ENCODE results near the gene SLC43A2.

The SLC43A2 gene

GRCh38 chr17:1560858-1561355, 67.7 kb downstream of the SLC43A2 start:
- DNase-seq = no peak

DNA sequence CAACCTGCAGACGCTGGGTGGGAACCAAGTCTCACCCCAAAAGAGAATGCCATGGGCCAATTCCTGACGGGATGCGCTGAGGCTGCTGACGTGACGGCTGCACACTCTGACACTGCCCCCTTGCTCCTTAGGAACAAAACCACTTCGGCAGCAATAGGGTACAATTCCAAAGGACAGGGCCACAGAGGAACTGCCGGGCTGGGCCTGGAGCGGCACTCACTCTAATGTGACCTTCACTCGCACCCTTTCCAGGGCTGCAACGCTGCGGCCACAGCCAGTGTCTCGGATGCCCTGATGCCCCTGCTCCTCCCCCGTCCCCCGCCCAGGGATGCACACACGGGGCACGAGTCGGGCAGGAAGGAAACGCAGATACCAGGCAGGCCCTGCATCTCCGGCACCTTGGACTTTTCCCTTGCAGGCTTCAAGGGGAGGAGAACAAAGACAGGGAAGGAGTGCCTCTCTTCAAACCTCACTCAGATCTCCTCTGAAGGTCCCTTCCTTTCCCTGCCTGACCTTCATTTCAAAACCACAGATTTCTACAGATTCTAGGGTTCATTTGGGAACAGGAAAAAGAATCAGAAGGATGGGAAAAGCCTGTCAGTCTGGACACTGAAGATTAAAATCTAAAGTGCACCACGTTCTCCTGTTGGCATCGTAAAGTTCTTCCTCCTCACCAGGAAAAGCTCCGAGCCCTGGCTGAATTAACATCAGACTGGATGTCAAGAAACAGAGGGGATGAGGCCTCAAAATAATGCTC, 68.4 kb downstream of the SLC43A2 start:
- DNase-seq = no peak

GRCh38 chr17:1559047-1560043, 69.3 kb downstream of the SLC43A2 start:
- no peak for DNase-seq

GRCh38 chr17:1558401-1558800, 70.2 kb downstream of the SLC43A2 start:
- no peak for DNase-seq

DNA sequence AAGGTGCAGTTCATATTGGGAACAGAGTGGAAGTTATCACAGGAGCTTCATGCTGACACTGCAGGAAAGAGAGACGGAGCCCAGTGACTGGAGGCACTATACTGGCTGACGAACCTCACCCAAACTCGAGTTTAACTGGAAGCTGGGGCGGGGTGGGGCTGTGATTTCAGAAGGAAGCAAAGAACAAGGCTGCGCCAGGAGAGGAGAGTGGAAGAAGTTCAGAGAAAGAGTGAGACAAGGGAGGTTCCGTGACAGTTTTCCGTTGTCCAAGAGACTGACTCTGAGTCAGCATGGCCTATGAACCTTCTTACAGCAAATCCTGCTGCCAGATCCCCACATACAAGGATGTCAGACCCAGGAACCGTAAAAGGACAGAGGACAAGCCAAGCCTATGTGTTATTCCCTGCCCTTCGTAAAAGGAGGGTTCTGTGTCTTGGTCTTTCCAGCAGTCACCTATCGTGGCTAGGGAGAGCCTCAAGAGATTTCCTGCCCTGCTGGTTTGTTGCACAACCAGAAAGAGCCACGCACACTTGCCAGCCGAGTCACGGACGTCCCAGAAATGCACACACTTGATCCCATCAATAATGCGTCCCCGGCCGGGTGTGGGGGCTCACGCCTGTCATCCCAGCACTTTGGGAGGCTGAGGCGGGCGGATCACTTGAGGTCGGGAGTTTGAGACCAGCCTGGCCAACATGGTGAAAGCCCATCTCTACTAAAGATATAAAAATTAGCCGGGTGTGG, 71.1 kb downstream of the SLC43A2 start:
- no peak for DNase-seq

DNA sequence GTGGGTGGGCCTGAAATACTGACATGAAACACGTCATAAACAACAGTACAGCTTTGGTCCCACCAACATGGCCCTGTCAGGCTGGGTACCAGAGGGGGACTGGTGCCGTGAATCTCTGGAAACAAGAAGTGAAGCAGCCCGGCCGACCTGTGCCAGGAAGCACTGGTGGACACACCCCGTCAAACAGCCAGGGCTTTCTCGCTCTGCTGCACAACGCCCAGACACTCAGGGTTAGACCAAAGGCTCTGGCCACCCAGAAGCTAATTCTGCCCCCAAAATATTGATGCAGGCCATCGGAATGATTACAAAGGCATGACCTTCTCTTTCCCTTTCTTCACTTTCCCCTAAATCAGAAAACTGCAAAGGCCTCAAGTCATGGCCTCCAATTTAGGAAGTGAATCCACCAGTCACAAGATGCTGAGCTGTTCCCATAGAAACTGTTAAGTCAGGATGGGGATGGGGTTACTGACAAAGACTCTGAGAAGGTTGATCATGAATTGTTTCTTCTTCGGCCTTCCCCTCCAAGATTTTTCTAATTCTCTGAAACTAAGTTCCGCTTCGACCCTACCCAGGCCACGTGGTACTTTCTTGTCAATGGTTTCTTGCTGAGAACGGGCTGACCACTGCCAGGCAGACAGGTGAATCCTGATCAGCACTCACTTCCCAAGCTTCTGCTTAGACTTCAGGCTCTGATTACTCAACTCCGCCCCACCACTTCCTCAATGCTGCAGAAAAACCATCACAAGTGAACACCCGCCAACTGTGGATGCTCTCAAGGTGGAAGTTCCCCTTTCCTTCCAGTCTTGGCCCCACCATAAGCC, 72.8 kb downstream of the SLC43A2 start:
- no peak for DNase-seq

GRCh38 chr17:1554751-1555540, 73.7 kb downstream of the SLC43A2 start:
- DNase-seq = no peak

DNA sequence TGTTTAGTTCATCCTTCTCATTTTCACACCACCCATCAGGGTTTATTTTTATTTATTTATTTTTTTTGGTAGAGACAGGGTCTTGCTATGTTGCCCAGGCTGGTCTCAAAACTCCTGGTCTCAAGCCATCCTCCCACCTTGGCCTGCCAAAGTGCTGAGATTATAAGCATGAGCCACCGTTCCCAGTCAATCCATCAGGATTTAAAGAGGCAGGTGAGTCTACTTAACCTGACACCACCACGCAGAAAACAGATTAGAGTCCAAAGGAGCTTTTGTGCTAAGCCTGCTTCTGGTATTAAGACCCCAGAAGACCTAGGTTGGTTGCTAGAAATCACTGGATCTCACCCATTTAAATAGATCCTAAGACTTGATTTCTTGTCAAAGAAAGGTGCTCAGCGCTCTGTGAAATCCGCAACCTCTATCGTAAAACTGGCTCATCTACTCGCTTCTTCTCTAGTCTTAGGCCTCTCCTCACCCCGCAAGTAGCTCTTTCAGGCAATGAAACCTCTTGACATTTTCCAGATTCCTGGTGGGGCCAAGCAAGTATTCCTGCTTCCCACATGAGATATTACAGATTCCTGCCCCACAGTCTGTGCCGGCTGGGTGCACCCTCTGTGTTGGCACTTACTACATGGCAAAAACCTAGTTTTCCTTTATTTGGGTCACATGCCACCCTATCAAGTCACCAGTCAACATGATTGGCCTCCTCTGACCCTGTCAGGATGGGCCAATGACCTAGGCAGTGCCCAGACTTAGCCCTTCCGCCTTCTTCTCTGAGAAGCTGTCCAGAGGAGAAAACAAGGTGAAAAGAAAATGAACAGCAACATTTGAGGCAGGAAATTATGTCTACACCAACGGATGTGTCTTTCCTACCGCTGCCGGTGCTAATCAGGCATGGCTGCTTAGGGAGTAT, 75.0 kb downstream of the SLC43A2 start:
- no peak for DNase-seq

DNA sequence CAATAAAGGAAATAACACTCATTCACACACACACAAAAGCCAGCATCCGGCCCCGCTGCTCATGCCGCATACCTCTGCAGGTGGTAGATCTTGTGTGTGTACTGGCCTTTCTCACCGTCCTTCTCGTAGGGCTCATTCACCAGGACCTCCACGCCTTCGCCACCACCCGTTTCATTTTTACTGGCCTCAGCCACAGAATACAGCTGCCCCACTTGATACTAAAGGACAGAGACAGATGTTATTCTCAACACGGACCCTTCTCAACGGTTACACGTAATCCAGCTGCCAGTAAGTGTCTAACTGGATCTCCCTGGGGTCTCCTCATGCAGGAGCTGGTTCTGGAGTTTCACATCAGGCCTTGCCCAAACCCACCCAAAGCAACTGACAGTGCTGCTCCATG, 75.7 kb downstream of the SLC43A2 start:
- no peak for DNase-seq

DNA sequence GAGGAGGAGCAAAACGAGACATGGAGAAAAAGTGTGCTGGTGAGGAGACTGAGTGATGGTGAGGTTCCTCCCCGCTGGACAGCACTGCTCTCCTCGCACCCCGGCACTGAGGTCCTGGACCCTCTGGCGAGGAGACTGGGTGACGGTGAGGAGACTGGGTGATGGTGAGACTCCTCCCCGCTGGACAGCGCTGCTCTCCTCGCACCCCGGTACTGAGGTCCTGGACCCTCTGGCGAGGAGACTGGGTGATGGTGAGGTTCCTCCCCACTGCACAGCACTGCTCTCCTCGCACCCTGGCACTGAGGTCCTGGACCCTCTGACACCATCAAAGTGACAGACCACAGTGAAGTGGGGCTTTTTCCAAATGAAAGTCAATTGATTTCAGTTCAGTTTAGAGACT, 76.9 kb downstream of the SLC43A2 start:
- no peak for DNase-seq

GRCh38 chr17:1548032-1548431, 80.6 kb downstream of the SLC43A2 start:
- no peak for DNase-seq

DNA sequence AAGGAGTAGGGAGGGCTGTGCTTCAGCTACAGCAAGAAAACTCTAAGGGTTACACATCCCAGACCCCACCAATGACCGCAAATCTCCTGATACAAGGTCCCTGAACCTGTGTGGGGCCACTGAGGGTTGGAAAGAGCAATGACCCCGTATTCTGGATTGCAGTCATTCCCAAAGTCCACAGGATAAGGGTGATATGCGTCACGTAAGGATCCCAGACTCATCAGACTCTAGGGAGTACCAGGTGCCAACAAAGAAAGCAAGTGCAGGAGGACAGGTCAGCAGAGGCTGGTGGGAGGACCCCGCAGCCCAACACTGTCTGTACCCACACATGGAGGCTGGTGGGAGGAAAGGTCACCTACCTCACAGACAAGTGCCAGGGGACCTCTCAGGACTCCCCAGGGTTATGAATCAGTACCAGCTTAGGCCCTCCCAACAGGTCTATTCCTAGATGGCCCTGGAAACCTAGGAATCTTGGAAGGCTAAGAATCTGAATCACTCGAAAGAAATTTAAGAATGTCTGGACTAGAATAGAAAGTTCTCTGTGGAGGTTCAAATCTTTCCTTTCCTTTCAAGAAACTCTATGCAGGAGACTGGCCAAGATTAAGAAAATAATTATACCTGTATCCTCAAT, 82.2 kb downstream of the SLC43A2 start:
- DNase-seq = no peak

DNA sequence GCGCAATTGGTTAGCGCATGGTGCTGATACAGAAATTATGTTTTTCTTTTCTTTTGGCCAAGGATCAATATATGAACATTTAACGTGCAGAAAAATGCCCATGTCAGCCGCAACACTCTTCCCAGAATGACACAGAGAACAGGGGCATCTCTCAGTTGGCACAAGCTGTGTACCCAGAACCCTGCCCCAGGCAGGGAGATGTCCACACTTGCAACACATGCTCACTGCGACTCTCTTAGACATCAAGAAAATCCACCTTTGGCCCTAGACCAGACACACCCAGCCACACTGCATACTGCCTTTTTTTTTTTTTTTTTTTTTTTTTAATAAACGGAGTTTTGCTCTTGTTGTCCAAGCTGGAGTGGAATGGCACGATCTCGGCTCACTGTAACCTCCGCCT, 83.0 kb downstream of the SLC43A2 start:
- no peak for DNase-seq

DNA sequence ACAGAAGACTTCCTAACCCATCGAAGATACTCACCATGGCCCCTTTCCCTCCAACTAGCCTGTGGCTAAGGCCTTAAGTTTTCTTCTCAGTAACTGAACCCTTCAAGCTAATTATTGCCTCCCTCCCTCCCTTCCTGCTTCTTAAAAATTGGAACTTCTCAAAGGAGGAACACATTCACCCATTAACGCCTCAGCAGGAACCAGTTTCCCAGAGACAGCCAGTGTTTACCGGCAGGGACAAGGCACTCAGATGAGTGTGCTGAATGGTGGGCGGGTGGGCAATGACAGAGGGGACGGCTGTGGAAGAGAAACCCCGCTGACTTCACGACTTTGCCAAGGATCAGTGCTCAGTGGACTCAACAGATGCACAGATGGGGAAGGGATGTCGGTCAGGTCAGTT, 86.3 kb downstream of the SLC43A2 start:
- DNase-seq = no peak

DNA sequence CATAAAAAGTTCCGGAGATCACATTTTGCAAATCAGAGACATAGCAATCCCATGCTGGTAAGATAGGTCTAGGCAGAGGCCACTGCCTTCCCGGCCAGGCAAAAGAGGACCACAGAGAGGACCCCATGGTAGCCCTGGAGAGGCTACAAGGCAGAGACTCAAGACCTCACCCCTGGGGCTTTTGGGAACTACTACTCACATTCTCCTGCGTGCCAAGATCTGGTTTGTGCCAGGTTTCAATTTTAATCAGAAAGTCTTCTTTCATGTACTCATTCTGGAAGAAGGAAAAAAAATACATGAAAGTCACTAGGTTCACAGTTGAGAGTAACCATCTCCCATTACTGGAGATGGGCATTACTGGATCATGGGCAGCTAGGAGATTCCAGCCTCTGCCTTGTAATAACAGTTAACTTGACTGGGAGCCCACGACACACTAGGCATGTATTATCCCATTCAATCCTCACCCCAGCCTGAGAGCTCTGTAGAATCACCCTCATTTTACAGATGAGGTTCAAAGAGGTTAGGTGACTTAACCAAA, 87.2 kb downstream of the SLC43A2 start:
- no peak for DNase-seq

DNA sequence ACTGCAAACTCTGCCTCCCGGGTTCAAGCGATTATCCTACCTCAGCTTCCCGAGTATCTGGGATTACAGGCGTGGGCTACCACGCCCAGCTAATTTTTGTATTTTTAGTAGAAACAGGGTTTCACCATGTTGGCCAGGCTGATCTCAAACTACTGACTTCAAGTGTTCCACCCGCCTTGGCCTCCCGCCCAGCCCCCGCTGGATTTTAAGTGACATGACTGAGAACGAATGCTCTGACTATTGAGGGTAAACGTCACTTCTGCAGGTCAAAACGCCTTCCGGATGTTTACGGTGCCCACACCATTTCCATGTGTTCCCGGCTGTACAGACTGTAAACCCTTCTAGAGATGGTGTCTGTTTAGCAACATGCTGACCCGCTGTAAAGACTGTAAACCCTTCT, 88.8 kb downstream of the SLC43A2 start:
- DNase-seq = no peak

- DNase-seq = no peak
Observed at GRCh38 chr17:1535737-1536136, 92.9 kb downstream of the SLC43A2 start.

GRCh38 chr17:1533661-1534325, 94.8 kb downstream of the SLC43A2 start:
- DNase-seq = no peak

All from NCI-H510A treated with DMSO at 0.1 percent for 48 hours (cell line).